Smooth muscle cell (in vitro differentiated cells): ENCODE results near the gene ABLIM3. TPM values are rescaled to one million over a fixed set of nuclear protein-coding genes. Genes with fewer than 3 reads are reported as not detected.
"Not testable (repeated sequence)": the region's sequence is repeated elsewhere in the genome, so short reads cannot be mapped to it uniquely, and the experiment has no call there.

Source experiments
- DNase-seq: peaks from one replicate; lab custom pipeline; 2025; ENCODE audit not compliant: unreplicated experiment; lab: John Stamatoyannopoulos, UW
- H2AFZ ChIP-seq: fragments of 200-600 bp; sonication (generic); 2 replicates; pipeline ENCODE4 v1.6.0; 2016; ENCODE audit warnings: antibody characterized with exemption, low read depth, mild to moderate bottlenecking
- H3F3A ChIP-seq: fragments of 200-600 bp; sonication (generic); 2 replicates; pipeline ENCODE4 v1.6.0; 2017; ENCODE audit warnings: antibody characterized with exemption, low read depth
- H3K27ac ChIP-seq: fragments of 200-600 bp; sonication (generic); 2 replicates; pipeline ENCODE4 v1.5.1; 2016; ENCODE audit warnings: low read depth, mild to moderate bottlenecking
- H3K27me3 ChIP-seq: fragments of 200-600 bp; sonication (generic); 2 replicates; pipeline ENCODE4 v1.6.1; 2016; ENCODE audit warnings: low read depth, mild to moderate bottlenecking
- H3K36me3 ChIP-seq: fragments of 200-600 bp; sonication (generic); 2 replicates; pipeline ENCODE4 v1.5.1; 2016; ENCODE audit warnings: low read depth
- H3K4me1 ChIP-seq: fragments of 200-600 bp; sonication (generic); 2 replicates; pipeline ENCODE4 v1.5.1; 2016; ENCODE audit warnings: low read depth
- H3K4me2 ChIP-seq: fragments of 200-600 bp; sonication (generic); 2 replicates; pipeline ENCODE4 v1.6.0; 2016; ENCODE audit warnings: mild to moderate bottlenecking
- H3K4me3 ChIP-seq: fragments of 200-600 bp; sonication (generic); 2 replicates; pipeline ENCODE4 v1.5.1; 2016; ENCODE audit warnings: mild to moderate bottlenecking
- H3K79me2 ChIP-seq: fragments of 200-600 bp; sonication (generic); 2 replicates; pipeline ENCODE4 v1.6.0; 2016; ENCODE audit warnings: low read depth, mild to moderate bottlenecking
- H3K9ac ChIP-seq: fragments of 200-600 bp; sonication (generic); 2 replicates; pipeline ENCODE4 v1.6.0; 2016; ENCODE audit warnings: low read depth
- H3K9me3 ChIP-seq: fragments of 200-600 bp; sonication (generic); replicated peaks from 2 replicates; pipeline ENCODE4 v1.5.1; 2016; ENCODE audit warnings: low read depth
- H4K20me1 ChIP-seq: fragments of 200-600 bp; sonication (generic); 2 replicates; pipeline ENCODE4 v1.6.0; 2016; ENCODE audit warnings: low read depth
- CTCF ChIP-seq: fragments of 200-600 bp; sonication (generic); IDR thresholded peaks from 2 replicates; pipeline ENCODE4 v1.5.1; 2017; ENCODE audit warnings: borderline replicate concordance, mild to moderate bottlenecking, antibody characterized with exemption; ENCODE audit not compliant: insufficient read depth, poor library complexity, severe bottlenecking
- WGBS: methylation state at CpG from one replicate; pipeline ENCODE4 v1.1.7; 2016; ENCODE audit warnings: low lambda C conversion rate; 5-methylcytosine and 5-hydroxymethylcytosine counted together
- polyA plus RNA-seq: library from polyadenylated mRNA; unstranded; fragments of >200 nt; fragmentation: Nextera tagmentation; extraction: Ambion mirVana; gene quantifications from 2 replicates; pipeline ENCODE4 v1.2.1, GENCODE V29; 2016
- total RNA-seq: library from RNA; depleted of rRNA; stranded (reverse); fragments of >200 nt; gene quantifications from 2 replicates; pipeline ENCODE4 v1.2.3, GENCODE V29; 2014

ABLIM3 gene
- total and polyA plus RNA-seq, 2 experiments from 2014 or later: 2.6 to 6.8 TPM

- H3K79me2 ChIP-seq: no peaks in the 10 kb centered on the region
- H3F3A ChIP-seq: peaks cover 5% of the 10 kb centered on the region
- peaks cover 9% of the 10 kb centered on the region for H3K4me1 ChIP-seq
- peak within 1 kb of the TSS; percentile 69 for H3K4me3 ChIP-seq
- H3K27me3 ChIP-seq: peaks cover 27% of the 10 kb centered on the region
- TF ChIP-seq CTCF: no peak
- WGBS: under 1% methylated on average over 26 of the region's 81 CpGs
- no peak for DNase-seq
- H3K9me3 ChIP-seq: no peaks in the 10 kb centered on the region
- H3K27ac ChIP-seq: no peak within 1 kb of the TSS
- H2AFZ ChIP-seq: peak within 1 kb of the TSS; percentile 95
- no peaks in the 10 kb centered on the region for H3K36me3 ChIP-seq
- H3K4me2 ChIP-seq: peak within 1 kb of the TSS; percentile 95
- no peak within 1 kb of the TSS for H3K9ac ChIP-seq
- no peaks in the 10 kb centered on the region for H4K20me1 ChIP-seq
Measured at GRCh38 chr5:149271716-149272563, 130.6 kb downstream of the ABLIM3 start, which contains the start of gene AFAP1L1. TSS of gene AFAP1L1 (plus strand) at chr5:149271859. CDS start at chr5:149271969, 110 bp downstream.

- not testable (repeated sequence) for H3K79me2 ChIP-seq, H3K4me3 ChIP-seq, H3K4me1 ChIP-seq, H4K20me1 ChIP-seq, H3K36me3 ChIP-seq, H3K27ac ChIP-seq, H3K9me3 ChIP-seq, H3K9ac ChIP-seq, H2AFZ ChIP-seq, DNase-seq, H3F3A ChIP-seq
- Histone ChIP-seq H3K4me2 (peak overlapping the region; percentile 95), H3K27me3 (peaks cover 32% of the 10 kb centered on the region)
- 71% methylated on average over 16 of the region's 16 CpGs for WGBS
Measured at GRCh38 chr5:149272781-149273180, 131.5 kb downstream of the ABLIM3 start.

- TF ChIP-seq CTCF: no peak
- Histone ChIP-seq H3K9me3 (no peaks in the 10 kb centered on the region), H3K4me3 (no peak overlapping the region), H3K27me3 (peaks cover 32% of the 10 kb centered on the region), H3K4me2 (no peak overlapping the region), H2AFZ (no peak overlapping the region), H3F3A (peaks cover 5% of the 10 kb centered on the region), H3K27ac (no peak overlapping the region), H4K20me1 (no peaks in the 10 kb centered on the region), H3K9ac (no peak overlapping the region), H3K36me3 (no peaks in the 10 kb centered on the region), H3K4me1 (peaks cover 9% of the 10 kb centered on the region), H3K79me2 (no peaks in the 10 kb centered on the region)
- 76% methylated on average over 5 of the region's 5 CpGs for WGBS
- DNase-seq: no peak
Measured at GRCh38 chr5:149273237-149273636, 131.9 kb downstream of the ABLIM3 start.

DNA sequence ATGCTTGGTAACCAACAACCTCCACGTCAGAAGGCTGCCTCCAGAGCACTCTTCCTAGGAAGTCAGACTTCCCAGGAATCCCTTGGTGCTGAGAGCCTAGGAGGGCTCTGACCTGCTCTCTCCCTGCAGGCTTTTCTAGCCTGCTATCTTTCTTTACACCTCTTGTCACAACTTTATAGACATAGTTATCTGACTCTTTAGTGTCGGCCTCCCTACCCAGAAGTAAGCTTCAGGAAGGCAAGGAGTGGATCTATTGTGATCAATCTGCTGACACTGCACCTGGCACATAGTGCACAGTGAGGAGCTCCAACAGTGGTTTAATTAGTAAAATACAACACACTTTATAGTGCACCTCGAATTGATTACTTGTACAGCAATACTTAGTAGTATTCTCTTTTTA lies 132.7 kb downstream of the ABLIM3 start:
- 68% methylated on average over 3 of the region's 3 CpGs for WGBS

More for the DNA sequence above, 132.7 kb downstream of the ABLIM3 start:
- Histone ChIP-seq H3K79me2 (no peaks in the 10 kb centered on the region), H3K9ac (no peak overlapping the region), H3K4me1 (peaks cover 9% of the 10 kb centered on the region), H3F3A (peaks cover 5% of the 10 kb centered on the region), H4K20me1 (no peaks in the 10 kb centered on the region), H3K9me3 (no peaks in the 10 kb centered on the region), H3K27me3 (peaks cover 32% of the 10 kb centered on the region), H3K36me3 (no peaks in the 10 kb centered on the region), H3K4me3 (no peak overlapping the region), H3K4me2 (no peak overlapping the region), H2AFZ (no peak overlapping the region), H3K27ac (no peak overlapping the region)
- no peak for TF ChIP-seq CTCF
- no peak for DNase-seq
